Neural cell (in vitro differentiated cells): Measurements from ENCODE around the gene TEX19. TPM values are rescaled to one million over a fixed set of nuclear protein-coding genes. Genes with fewer than 3 reads are reported as not detected.

ENCODE experiments used
- H2AFZ ChIP-seq: fragments of 200-600, 300-800 bp; sonication (generic), shearing (Covaris generic); 2 replicates; pipeline ENCODE4 v1.6.0; 2014; ENCODE audit warnings: low read depth, mild to moderate bottlenecking, antibody characterized with exemption, low read length, moderate library complexity
- H3F3A ChIP-seq: fragments of 200-600 bp; shearing (Covaris generic); 2 replicates; pipeline ENCODE4 v1.6.1; 2016; ENCODE audit warnings: mild to moderate bottlenecking, moderate library complexity, mixed read lengths, antibody characterized with exemption, low read length; ENCODE audit not compliant: insufficient read depth, poor library complexity, severe bottlenecking
- H3K27ac ChIP-seq: fragments of 200-600, 300-800 bp; sonication (generic), shearing (Covaris generic); 2 replicates; pipeline ENCODE4 v1.5.1; 2014; ENCODE audit warnings: mild to moderate bottlenecking, low read length, moderate library complexity
- H3K27me3 ChIP-seq: fragments of 300-800, 200-600 bp; sonication (generic), shearing (Covaris generic); 2 replicates; pipeline ENCODE4 v1.6.0; 2014; ENCODE audit warnings: mild to moderate bottlenecking, low read depth, low read length, moderate library complexity; ENCODE audit not compliant: insufficient read depth
- H3K36me3 ChIP-seq: fragments of 300-800, 200-600 bp; sonication (generic), shearing (Covaris generic); 2 replicates; pipeline ENCODE4 v1.5.1; 2014; ENCODE audit warnings: mild to moderate bottlenecking, antibody characterized with exemption, low read length, moderate library complexity; ENCODE audit not compliant: insufficient read depth
- H3K4me2 ChIP-seq: fragments of 300-800, 200-600 bp; sonication (generic), shearing (Covaris generic); 2 replicates; pipeline ENCODE4 v1.6.0; 2014; ENCODE audit warnings: mild to moderate bottlenecking, low read length
- H3K4me3 ChIP-seq: fragments of 300-800, 200-600 bp; sonication (generic), shearing (Covaris generic); 2 replicates; pipeline ENCODE4 v1.5.1; 2014; ENCODE audit warnings: mild to moderate bottlenecking, low read length, moderate library complexity
- H3K79me2 ChIP-seq: fragments of 200-600 bp; shearing (Covaris generic); replicated peaks from 2 replicates; pipeline ENCODE4 v1.6.0; 2014; ENCODE audit warnings: mild to moderate bottlenecking, low read length, moderate library complexity; ENCODE audit not compliant: insufficient read depth
- H3K9ac ChIP-seq: fragments of 300-800, 200-600 bp; sonication (generic), shearing (Covaris generic); 2 replicates; pipeline ENCODE4 v1.6.1; 2016; ENCODE audit warnings: mild to moderate bottlenecking, low read length, mixed read lengths
- H3K9me2 ChIP-seq: fragments of 200-600 bp; shearing (Covaris generic); 2 replicates; pipeline ENCODE4 v1.6.1; 2016; ENCODE audit warnings: mild to moderate bottlenecking, low read length, mixed read lengths; ENCODE audit not compliant: insufficient read depth
- H3K9me3 ChIP-seq: fragments of 200-600, 300-800 bp; sonication (generic), shearing (Covaris generic); 2 replicates; pipeline ENCODE4 v1.6.1; 2016; ENCODE audit warnings: mild to moderate bottlenecking, mixed run types, low read length, moderate library complexity, mixed read lengths
- H4K20me1 ChIP-seq: fragments of 200-600 bp; shearing (Covaris generic); 2 replicates; pipeline ENCODE4 v1.6.1; 2016; ENCODE audit warnings: mild to moderate bottlenecking, mixed run types; ENCODE audit not compliant: insufficient read depth
- CTCF ChIP-seq: fragments of 450-650 bp; IDR thresholded peaks from 2 replicates; pipeline ENCODE4 v1.5.1; 2014; ENCODE audit warnings: antibody characterized with exemption, mild to moderate bottlenecking, moderate library complexity; ENCODE audit not compliant: poor library complexity, severe bottlenecking
- EP300 ChIP-seq: fragments of 450-650 bp; conservative IDR thresholded peaks from 2 replicates; pipeline ENCODE4 v1.6.1; 2014; ENCODE audit warnings: antibody characterized with exemption, mild to moderate bottlenecking, moderate library complexity; ENCODE audit not compliant: poor library complexity, severe bottlenecking
- EZH2 ChIP-seq: fragments of 200-600, 300-800 bp; shearing (Covaris generic), sonication (generic); IDR thresholded peaks from 2 replicates; pipeline ENCODE4 v1.6.1; 2014; ENCODE audit warnings: antibody characterized with exemption, low read length, borderline replicate concordance, mild to moderate bottlenecking; ENCODE audit not compliant: insufficient read depth, poor library complexity, severe bottlenecking
- MXI1 ChIP-seq: fragments of 450-650 bp; conservative IDR thresholded peaks from 2 replicates; pipeline ENCODE4 v1.6.1; 2014; ENCODE audit warnings: antibody characterized with exemption, mild to moderate bottlenecking; ENCODE audit not compliant: poor library complexity, severe bottlenecking
- POLR2AphosphoS5 ChIP-seq: IDR thresholded peaks from 2 replicates; pipeline ENCODE4 v1.6.1; 2012
- RAD21 ChIP-seq: fragments of 450-650 bp; conservative IDR thresholded peaks from 2 replicates; pipeline ENCODE4 v1.6.1; 2014; ENCODE audit warnings: antibody characterized with exemption, mild to moderate bottlenecking, moderate library complexity
- REST ChIP-seq: IDR thresholded peaks from 2 replicates; pipeline ENCODE4 v1.6.1; 2012; ENCODE audit warnings: borderline replicate concordance
- SMC3 ChIP-seq: fragments of 450-650 bp; conservative IDR thresholded peaks from 2 replicates; pipeline ENCODE4 v1.6.1; 2014; ENCODE audit warnings: antibody characterized with exemption, mild to moderate bottlenecking, moderate library complexity; ENCODE audit not compliant: poor library complexity
- TAF1 ChIP-seq: IDR thresholded peaks from 2 replicates; pipeline ENCODE4 v1.6.1; 2012; ENCODE audit warnings: low read depth
- polyA plus RNA-seq: library from polyadenylated mRNA; depleted of rRNA; stranded (reverse); fragments of >200 nt; gene quantifications from 2 replicates; pipeline ENCODE4 v1.2.3, GENCODE V29; 2014

The TEX19 gene
- polyA plus RNA-seq, 1 donor from 2014 or later: not detected

GRCh38 chr17:82355770-82356427, 3.1 kb upstream of the TEX19 start:
- H3F3A ChIP-seq: no peaks in the 10 kb centered on the region
- no peaks in the 10 kb centered on the region for H3K79me2 ChIP-seq
- no peak overlapping the region for H3K9ac ChIP-seq
- H3K4me2 ChIP-seq: no peak overlapping the region
- H2AFZ ChIP-seq: no peak overlapping the region
- H3K27me3 ChIP-seq: peaks cover 7% of the 10 kb centered on the region
- H4K20me1 ChIP-seq: no peaks in the 10 kb centered on the region
- TF ChIP-seq RAD21 (no peak), MXI1 (no peak), POLR2AphosphoS5 (no peak), EZH2 (no peak), SMC3 (no peak)
- no peaks in the 10 kb centered on the region for H3K36me3 ChIP-seq
- no peak overlapping the region for H3K4me3 ChIP-seq
- H3K27ac ChIP-seq: no peak overlapping the region
- no peaks in the 10 kb centered on the region for H3K9me2 ChIP-seq
- H3K9me3 ChIP-seq: no peaks in the 10 kb centered on the region

GRCh38 chr17:82356845-82357355, 2.1 kb upstream of the TEX19 start:
- no peak overlapping the region for H2AFZ ChIP-seq
- H3K79me2 ChIP-seq: no peaks in the 10 kb centered on the region
- no peaks in the 10 kb centered on the region for H3K9me3 ChIP-seq
- no peak overlapping the region for H3K4me3 ChIP-seq
- no peaks in the 10 kb centered on the region for H4K20me1 ChIP-seq
- TF ChIP-seq MXI1 (no peak), SMC3 (no peak), EZH2 (no peak), TAF1 (no peak), REST (no peak), RAD21 (no peak)
- no peak overlapping the region for H3K9ac ChIP-seq
- H3F3A ChIP-seq: no peaks in the 10 kb centered on the region
- H3K27ac ChIP-seq: no peak overlapping the region
- H3K4me2 ChIP-seq: no peak overlapping the region
- H3K9me2 ChIP-seq: no peaks in the 10 kb centered on the region
- H3K27me3 ChIP-seq: peaks cover 7% of the 10 kb centered on the region
- no peaks in the 10 kb centered on the region for H3K36me3 ChIP-seq

- Histone ChIP-seq H3K27ac (no peak overlapping the region), H3K4me2 (no peak overlapping the region), H3K9ac (no peak overlapping the region), H3K9me2 (no peaks in the 10 kb centered on the region), H2AFZ (no peak overlapping the region), H3K36me3 (no peaks in the 10 kb centered on the region), H3F3A (no peaks in the 10 kb centered on the region), H3K79me2 (no peaks in the 10 kb centered on the region), H3K27me3 (peaks cover 7% of the 10 kb centered on the region), H3K4me3 (no peak overlapping the region), H3K9me3 (no peaks in the 10 kb centered on the region), H4K20me1 (no peaks in the 10 kb centered on the region)
- TF ChIP-seq POLR2AphosphoS5: no peak
- TF ChIP-seq EP300: no peak
- TF ChIP-seq RAD21: no peak
- no peak for TF ChIP-seq TAF1
- no peak for TF ChIP-seq MXI1
- no peak for TF ChIP-seq CTCF
- no peak for TF ChIP-seq EZH2
- no peak for TF ChIP-seq SMC3
- no peak for TF ChIP-seq REST
Measured at GRCh38 chr17:82357394-82357793, 1.7 kb upstream of the TEX19 start.
